HG02973 (cell line): Measurements from ENCODE around the gene ADAMTS17.
"Not testable (repeated sequence)": the region's sequence is repeated elsewhere in the genome, so short reads cannot be mapped to it uniquely, and the experiment has no call there.

Experiments
- ATAC-seq: cut with Tn5 transposase; IDR thresholded peaks from one replicate; pipeline ENCODE4 v1.9.1; 2021; ENCODE audit warnings: moderate library complexity; ENCODE audit not compliant: unreplicated experiment

ADAMTS17 gene

GRCh38 chr15:100097342-100098127 lies 244.2 kb downstream of the ADAMTS17 start:
- ATAC-seq: no peak

- no peak for ATAC-seq
These were observed 245.1 kb downstream of the ADAMTS17 start for GRCh38 chr15:100096700-100097099.

- ATAC-seq: no peak
These were observed 245.6 kb downstream of the ADAMTS17 start for GRCh38 chr15:100096248-100096600.

GRCh38 chr15:100095541-100096247 lies 246.1 kb downstream of the ADAMTS17 start:
- no peak for ATAC-seq

GRCh38 chr15:100094127-100094510 lies 247.7 kb downstream of the ADAMTS17 start:
- no peak for ATAC-seq

GRCh38 chr15:100093211-100094126 lies 248.3 kb downstream of the ADAMTS17 start:
- no peak for ATAC-seq

GRCh38 chr15:100092034-100092433 lies 249.7 kb downstream of the ADAMTS17 start:
- ATAC-seq: no peak

- no peak for ATAC-seq
These were observed 251.4 kb downstream of the ADAMTS17 start for GRCh38 chr15:100090411-100090810.

- ATAC-seq: not testable (repeated sequence)
These were observed 257.5 kb downstream of the ADAMTS17 start for GRCh38 chr15:100084042-100084821.

- ATAC-seq: no peak
These were observed 258.2 kb downstream of the ADAMTS17 start for GRCh38 chr15:100083572-100083971.

GRCh38 chr15:100082761-100083402 lies 258.9 kb downstream of the ADAMTS17 start:
- no peak for ATAC-seq

GRCh38 chr15:100081454-100081853 lies 260.3 kb downstream of the ADAMTS17 start:
- ATAC-seq: no peak

- no peak for ATAC-seq
These were observed 263.1 kb downstream of the ADAMTS17 start for GRCh38 chr15:100078511-100079220.

- no peak for ATAC-seq
These were observed 266.5 kb downstream of the ADAMTS17 start for GRCh38 chr15:100075229-100075628.

GRCh38 chr15:100073982-100074381 lies 267.8 kb downstream of the ADAMTS17 start:
- no peak for ATAC-seq

GRCh38 chr15:100066521-100067280 lies 275.1 kb downstream of the ADAMTS17 start:
- not testable (repeated sequence) for ATAC-seq

GRCh38 chr15:100061944-100062343 lies 279.8 kb downstream of the ADAMTS17 start:
- ATAC-seq: no peak

- ATAC-seq: no peak
These were observed 281.4 kb downstream of the ADAMTS17 start for GRCh38 chr15:100060276-100060926.
